Spleen (tissue), 11 donors: ENCODE results near the gene OR13J1. TPM values are rescaled to one million over a fixed set of nuclear protein-coding genes. Genes with fewer than 3 reads are reported as not detected.
A peak's percentile ranks its signal among the peaks of the same experiment; 100 is the strongest.
"Not testable (repeated sequence)": the region's sequence is repeated elsewhere in the genome, so short reads cannot be mapped to it uniquely, and the experiment has no call there.

Experiments used
- DNase-seq: peaks from one replicate; pipeline ENCODE4 v3.0.0-alpha.2; 2020
- H3K27ac ChIP-seq, 8 donors: fragments of 200-600 bp; sonication (generic) in 7 of 8; 1 replicate in 4 of 8; 2 replicates in 4 of 8; pipeline versions ENCODE4 v1.5.0 to v1.8.0; 2016 to 2021; ENCODE audit warnings: inconsistent platforms in 4 of 8, mild to moderate bottlenecking in 4 of 8, moderate library complexity in 1 of 8
- H3K27me3 ChIP-seq, 7 donors: fragments of 200-600 bp; sonication (generic) in 6 of 7; replicated peaks in 1 of 7; 1 replicate in 4 of 7; 2 replicates in 3 of 7; pipeline versions ENCODE4 v1.5.0 to v1.8.0; 2016 to 2021; ENCODE audit warnings: inconsistent platforms in 3 of 7, mild to moderate bottlenecking in 1 of 7
- H3K36me3 ChIP-seq, 6 donors: fragments of 200-600 bp; sonication (generic) in 5 of 6; 1 replicate in 4 of 6; 2 replicates in 2 of 6; pipeline versions ENCODE4 v1.5.0 to v1.8.0; 2016 to 2021; ENCODE audit warnings: inconsistent platforms in 2 of 6
- H3K4me1 ChIP-seq, 6 donors: fragments of 200-600 bp; sonication (generic) in 5 of 6; 1 replicate in 3 of 6; 2 replicates in 3 of 6; pipeline versions ENCODE4 v1.5.0 to v1.8.0; 2016 to 2021; ENCODE audit warnings: inconsistent platforms in 3 of 6
- H3K4me3 ChIP-seq, 8 donors: fragments of 200-600 bp; sonication (generic) in 7 of 8; 1 replicate in 4 of 8; 2 replicates in 4 of 8; pipeline versions ENCODE4 v1.5.0 to v1.8.0; 2016 to 2021; ENCODE audit warnings: inconsistent platforms in 4 of 8, mild to moderate bottlenecking in 4 of 8, moderate library complexity in 2 of 8
- H3K9me3 ChIP-seq, 8 donors: fragments of 200-600 bp; sonication (generic) in 7 of 8; 1 replicate in 4 of 8; 2 replicates in 4 of 8; pipeline versions ENCODE4 v1.5.0 to v1.8.0; 2016 to 2021; ENCODE audit warnings: inconsistent platforms in 4 of 8
- CTCF ChIP-seq, 11 experiments: fragments of 200-600 bp in 7 of 11; fragments of 450-650 bp in 4 of 11; sonication (generic) in 4 of 11; IDR thresholded peaks in 8 of 11; conservative IDR thresholded peaks in 3 of 11; 1 replicate in 7 of 11; 2 replicates in 4 of 11; pipeline versions ENCODE4 v1.4.0 to v1.8.0; 2016 to 2021; ENCODE audit warnings: antibody characterized with exemption in 11 of 11, inconsistent platforms in 4 of 11, mild to moderate bottlenecking in 1 of 11
- POLR2A ChIP-seq, 3 donors: fragments of 450-650 bp; IDR thresholded peaks; one replicate each; pipeline ENCODE4 v1.5.1; 2017; ENCODE audit warnings: antibody characterized with exemption in 3 of 3, mild to moderate bottlenecking in 1 of 3
- POLR2AphosphoS5 ChIP-seq, 3 donors: sonication (generic); formaldehyde crosslinking; IDR thresholded peaks; one replicate each; pipeline ENCODE4 v1.5.1; 2017; ENCODE audit warnings: antibody characterized with exemption in 3 of 3
- WGBS, 5 donors: extraction: QIAGEN DNeasy Blood & Tissue Kit in 3 of 5; methylation state at CpG; one replicate each; pipeline versions ENCODE4 v1.1.5 to v1.1.7; 2013 to 2018; 5-methylcytosine and 5-hydroxymethylcytosine counted together
- intact Hi-C: fragments of 100-400 bp; cut with DNase I; formaldehyde crosslinking; loops from one replicate; pipeline ENCODE4 v1.15.0; 2023; ENCODE audit warnings: low total_unique reads
- polyA plus RNA-seq, 3 donors: library from polyadenylated mRNA; stranded (reverse); fragments of 200-250 nt; gene quantifications; one replicate each; pipeline ENCODE4 v1.2.1, GENCODE V29; 2013
- total RNA-seq, 7 donors: library from RNA; depleted of rRNA in 3 of 7; stranded (reverse); fragments of >200 nt in 3 of 7; fragmentation: NEBNext Ultra II Directional in 4 of 7; extraction: Animal tissue kit (Norgen Biotek cat#: 25700) in 4 of 7; gene quantifications; one replicate each; pipeline versions ENCODE4 v1.1.0 to v1.2.1, GENCODE V29; 2016 to 2021
- donor health status: healthy with polysubstance abuse.
- donor health status: DM: no; HTN: no; CAD: no; lungs with moderate emphysema.
- donor health status: DM: no; HTN: no; CAD: no.
- donor health status: Bipolar disorder and iron deficiency.
- donor health status: healthy.
- donor health status: DM: no; HTN: no; CAD: no.
- donor health status: DM: yes; HTN: yes; CAD: no.

OR13J1 gene
- total and polyA plus RNA-seq, 10 donors: not detected

GRCh38 chr9:35917261-35917660 is 47.1 kb upstream of the OR13J1 start:
- whole genome bisulfite sequencing, 5 donors: 85 to 96% (median 88%) methylated on average over 2 to 4 of the region's 4 CpGs
- no peaks in the 10 kb centered on the region for H3K9me3 ChIP-seq
- no peaks in the 10 kb centered on the region for H3K36me3 ChIP-seq
- intact Hi-C loops: no loop called here
- no peaks in the 10 kb centered on the region for H3K27me3 ChIP-seq
- no peak overlapping the region for H3K4me3 ChIP-seq
- no peak for TF ChIP-seq CTCF (IDR thresholded peaks at IDR 0.05 in 8 of 11, conservative IDR thresholded peaks at IDR 0.05 in 3 of 11)
- no peak for TF ChIP-seq POLR2A (IDR thresholded peaks at IDR 0.05)
- TF ChIP-seq POLR2AphosphoS5 (IDR thresholded peaks at IDR 0.05): no peak
- DNase-seq: no peak
- H3K4me1 ChIP-seq: peaks cover 0 to 46% (median 14%) of the 10 kb centered on the region in 6 donors
- H3K27ac ChIP-seq: peak overlapping the region in 5 of 8 donors; percentile 11 to 73 (median 63)

- Histone ChIP-seq H3K4me1 (peaks cover 3 to 61% (median 24%) of the 10 kb centered on the region in 6 donors), H3K27ac (peak overlapping the region in 5 of 8 donors; percentile 49 to 73 (median 63)), H3K36me3 (no peaks in the 10 kb centered on the region), H3K27me3 (no peaks in the 10 kb centered on the region), H3K9me3 (no peaks in the 10 kb centered on the region), H3K4me3 (no peak overlapping the region)
- TF ChIP-seq CTCF (IDR thresholded peaks at IDR 0.05 in 8 of 11, conservative IDR thresholded peaks at IDR 0.05 in 3 of 11): no peak
- TF ChIP-seq POLR2A (IDR thresholded peaks at IDR 0.05): no peak
- TF ChIP-seq POLR2AphosphoS5 (IDR thresholded peaks at IDR 0.05): no peak
- no peak for DNase-seq
- WGBS, 5 donors: 78 to 95% (median 82%) methylated on average over 16 of the region's 16 CpGs
- intact Hi-C loops: no loop called here
Observed at GRCh38 chr9:35915681-35916294, 45.6 kb upstream of the OR13J1 start.

GRCh38 chr9:35914301-35914807 is 44.2 kb upstream of the OR13J1 start:
- Histone ChIP-seq H3K36me3 (no peaks in the 10 kb centered on the region), H3K4me1 (peaks cover 15 to 75% (median 39%) of the 10 kb centered on the region in 6 donors), H3K27ac (peak overlapping the region in 6 of 8 donors; percentile 26 to 75 (median 64)), H3K27me3 (no peaks in the 10 kb centered on the region), H3K9me3 (no peaks in the 10 kb centered on the region), H3K4me3 (no peak overlapping the region)
- 40 to 60% (median 45%) methylated on average over 9 of the region's 9 CpGs for WGBS, 5 donors
- no peak for TF ChIP-seq CTCF (IDR thresholded peaks at IDR 0.05 in 8 of 11, conservative IDR thresholded peaks at IDR 0.05 in 3 of 11)
- peak; percentile 71 to 82 (median 74) for TF ChIP-seq POLR2AphosphoS5 (IDR thresholded peaks at IDR 0.05)
- intact Hi-C loops: no loop called here
- peak; percentile 86 for DNase-seq

GRCh38 chr9:35913429-35913828 is 43.2 kb upstream of the OR13J1 start:
- H3K4me3 ChIP-seq, H3K9me3 ChIP-seq, H3K27me3 ChIP-seq, DNase-seq, H3K36me3 ChIP-seq, intact Hi-C loops: not testable (repeated sequence)
- Histone ChIP-seq H3K27ac (peak overlapping the region in 1 of 8 donors; percentile 27), H3K4me1 (peaks cover 24 to 85% (median 44%) of the 10 kb centered on the region in 6 donors)
